GM21423 (cell line): Measurements from ENCODE around the gene TRPM2.

Experiments
- ATAC-seq: cut with Tn5 transposase; IDR thresholded peaks from one replicate; pipeline ENCODE4 v1.9.1; 2021; ENCODE audit warnings: mild to moderate bottlenecking, moderate library complexity; ENCODE audit not compliant: unreplicated experiment

The TRPM2 gene

GRCh38 chr21:44456214-44456914 is 102.9 kb downstream of the TRPM2 start:
- ATAC-seq = no peak

- ATAC-seq = no peak
These were observed 103.7 kb downstream of the TRPM2 start for GRCh38 chr21:44456915-44457736.

GRCh38 chr21:44458971-44459711 is 105.7 kb downstream of the TRPM2 start:
- ATAC-seq = no peak

- no peak for ATAC-seq
These were observed 106.5 kb downstream of the TRPM2 start for GRCh38 chr21:44459712-44460440.

GRCh38 chr21:44460441-44460755 is 107.0 kb downstream of the TRPM2 start:
- no peak for ATAC-seq

- ATAC-seq = no peak
These were observed 107.6 kb downstream of the TRPM2 start for GRCh38 chr21:44461005-44461404.

- no peak for ATAC-seq
These were observed 108.1 kb downstream of the TRPM2 start for GRCh38 chr21:44461464-44462001.

GRCh38 chr21:44462086-44462833 is 108.8 kb downstream of the TRPM2 start:
- no peak for ATAC-seq

- ATAC-seq = no peak
These were observed 109.4 kb downstream of the TRPM2 start for GRCh38 chr21:44462834-44463200.

- ATAC-seq = no peak
These were observed 110.3 kb downstream of the TRPM2 start for GRCh38 chr21:44463724-44464123.

- ATAC-seq = no peak
These were observed 110.9 kb downstream of the TRPM2 start for GRCh38 chr21:44464351-44464750.

GRCh38 chr21:44466351-44466954 is 113.0 kb downstream of the TRPM2 start:
- no peak for ATAC-seq

- ATAC-seq = no peak
These were observed 113.8 kb downstream of the TRPM2 start for GRCh38 chr21:44466996-44467858.

GRCh38 chr21:44467859-44468195 is 114.4 kb downstream of the TRPM2 start:
- ATAC-seq = no peak

- no peak for ATAC-seq
These were observed 117.9 kb downstream of the TRPM2 start for GRCh38 chr21:44471341-44471740.

GRCh38 chr21:44471996-44472395 is 118.6 kb downstream of the TRPM2 start:
- no peak for ATAC-seq

- ATAC-seq = no peak
These were observed 120.6 kb downstream of the TRPM2 start for GRCh38 chr21:44473915-44474555.

GRCh38 chr21:44475266-44475845 is 121.9 kb downstream of the TRPM2 start:
- no peak for ATAC-seq
